GM13976 (cell line): ENCODE measurements around the gene SUPT3H.

ENCODE experiments used
- DNase-seq: peaks from one replicate; pipeline ENCODE4 v3.0.0; 2012; ENCODE audit warnings: low spot score
- CTCF ChIP-seq: IDR thresholded peaks from 2 replicates; pipeline ENCODE4 v1.5.1; 2012; ENCODE audit warnings: borderline replicate concordance, mild to moderate bottlenecking; ENCODE audit not compliant: insufficient read depth; ENCODE audit errors: extremely low read depth, missing control alignments, control extremely low read depth
- in situ Hi-C: fragments of 300-500 bp; cut with MboI; formaldehyde crosslinking; loops from one replicate; pipeline ENCODE4 v1.12.0; 2022; ENCODE audit warnings: low sequenced_read_pairs, mixed read lengths, inconsistent platforms; ENCODE audit not compliant: unreplicated experiment

The SUPT3H gene

DNA sequence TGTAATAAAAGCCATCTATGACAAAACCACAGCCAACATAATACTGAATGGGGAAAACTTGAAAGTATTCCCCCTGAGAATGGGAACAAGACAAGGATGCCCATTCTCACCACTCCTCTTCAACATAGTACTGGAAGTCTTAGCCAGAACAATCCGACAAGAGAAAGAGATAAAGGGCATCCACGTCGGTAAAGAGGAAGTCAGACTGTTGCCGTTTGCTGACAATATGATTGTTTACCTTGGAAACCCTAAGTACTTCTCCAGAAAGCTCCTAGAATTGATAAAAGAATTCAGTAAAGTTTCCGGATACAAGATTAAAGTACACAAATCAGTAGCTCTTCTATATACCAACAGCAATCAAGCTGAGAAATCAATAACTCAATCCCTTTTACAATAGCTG, 63.6 kb downstream of the SUPT3H start:
- TF ChIP-seq CTCF = no peak
- in situ Hi-C loops = no loop called here
- no peak for DNase-seq

GRCh38 chr6:45310118-45310788, 67.5 kb downstream of the SUPT3H start:
- in situ Hi-C loops = no loop called here
- no peak for TF ChIP-seq CTCF
- DNase-seq = no peak

GRCh38 chr6:45305546-45305945, 72.2 kb downstream of the SUPT3H start:
- TF ChIP-seq CTCF = no peak
- in situ Hi-C loops = no loop called here

GRCh38 chr6:45302832-45303231, 74.9 kb downstream of the SUPT3H start:
- TF ChIP-seq CTCF = no peak
- in situ Hi-C loops = no loop called here
- no peak for DNase-seq

More at GRCh38 chr6:45305546-45305945, 72.2 kb downstream of the SUPT3H start:
- no peak for DNase-seq

- in situ Hi-C loops = no loop called here
- no peak for TF ChIP-seq CTCF
- no peak for DNase-seq
These were observed 76.2 kb downstream of the SUPT3H start for GRCh38 chr6:45301348-45302142.

GRCh38 chr6:45300736-45301135, 77.0 kb downstream of the SUPT3H start:
- no peak for TF ChIP-seq CTCF
- no peak for DNase-seq
- in situ Hi-C loops = no loop called here
